Measurements from ENCODE around the gene SPO11.

The SPO11 gene

DNA sequence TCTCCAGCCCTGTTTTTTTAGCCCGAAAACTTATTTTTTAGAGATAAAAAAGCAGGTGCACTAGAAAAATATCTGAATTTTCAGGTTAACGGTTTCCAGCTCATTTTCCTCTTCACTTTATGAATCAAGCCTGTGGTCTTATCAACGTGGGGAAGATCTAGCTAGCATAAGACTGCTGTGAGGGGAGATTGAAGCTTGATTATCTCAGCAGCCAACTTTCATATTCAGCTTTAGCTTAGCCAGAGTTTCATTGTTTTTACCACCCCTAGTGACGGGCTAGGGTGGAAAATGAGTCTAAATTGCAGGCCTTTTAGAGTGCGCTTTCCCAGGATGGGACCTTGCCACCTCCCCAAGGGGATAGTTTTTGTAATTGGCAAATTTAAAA lies 49.7 kb downstream of the SPO11 start:
- DNase-seq, result no peak

DNA sequence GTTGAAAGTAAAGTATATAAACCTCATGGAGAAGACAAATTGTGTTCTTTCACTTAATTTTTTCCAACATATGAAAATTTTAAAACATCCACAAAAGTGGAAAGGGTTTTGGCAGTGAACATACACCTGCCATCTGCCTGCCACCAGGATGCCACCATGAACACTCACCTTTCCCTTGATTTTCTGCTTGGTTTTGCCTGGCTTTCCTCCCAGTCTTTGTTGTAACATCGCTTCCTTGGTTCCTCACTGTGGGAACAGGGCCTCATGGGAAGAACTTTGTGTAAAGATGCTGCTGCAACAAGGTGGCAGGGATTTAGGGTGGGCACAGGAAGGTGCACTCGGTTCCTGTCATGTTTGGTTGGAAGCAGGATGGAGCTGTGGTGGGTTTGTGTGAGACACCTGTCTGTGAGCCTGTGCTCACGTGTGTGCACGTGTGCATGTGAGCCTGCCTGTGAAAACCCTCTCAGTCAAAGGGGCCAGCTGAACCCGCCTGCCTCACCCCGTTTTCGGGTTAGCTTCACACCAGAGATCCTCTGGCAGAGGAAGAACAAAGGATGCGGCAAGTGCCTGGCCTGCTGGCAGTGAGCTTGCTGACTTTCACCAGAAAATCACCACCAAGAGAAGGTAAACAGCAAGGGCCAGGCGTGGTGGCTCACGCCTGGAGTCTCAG lies 50.6 kb downstream of the SPO11 start:
- no peak for DNase-seq

DNA sequence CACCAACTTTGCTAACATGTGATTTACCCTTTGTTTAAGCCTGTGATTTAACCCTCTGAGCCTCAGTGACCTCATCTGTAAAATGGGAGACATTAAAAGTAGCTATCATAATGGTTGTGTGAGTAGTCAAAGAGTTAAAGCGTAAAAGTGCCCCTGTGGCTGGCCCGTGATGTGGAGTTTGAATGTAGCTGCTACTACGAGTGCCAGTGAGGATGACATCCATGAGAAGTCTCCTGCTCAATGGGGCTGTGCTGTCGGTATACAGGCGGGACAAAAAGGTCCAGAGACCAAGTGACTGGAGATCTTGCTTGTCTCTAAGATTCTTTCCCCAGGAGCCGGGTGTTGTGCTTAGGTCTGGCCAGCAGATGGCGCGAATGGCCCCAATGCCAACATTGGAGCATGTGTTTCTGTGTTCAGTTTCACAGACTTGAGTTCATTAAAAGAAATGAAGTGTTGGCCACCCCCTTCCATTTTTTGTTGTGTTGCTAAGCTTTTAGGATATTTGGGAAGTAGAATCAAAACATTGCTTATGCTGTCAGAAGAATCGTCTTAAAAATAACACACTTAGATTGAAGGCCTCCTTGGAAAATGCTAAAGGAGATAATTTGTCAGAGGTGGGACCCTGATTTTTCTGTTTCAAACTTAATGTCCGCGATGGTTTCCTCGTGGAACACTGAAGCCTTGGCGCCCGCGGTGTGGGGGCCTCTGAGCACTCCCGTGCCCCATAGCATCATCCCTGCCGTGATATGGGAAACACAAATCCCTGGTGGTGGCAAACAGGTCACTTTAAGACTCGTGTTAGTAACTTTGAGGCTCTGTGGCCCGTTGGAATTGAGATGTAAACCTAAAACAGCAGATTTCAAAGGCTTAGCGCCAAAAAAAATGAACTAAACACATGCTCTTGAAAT lies 52.2 kb downstream of the SPO11 start:
- no peak for DNase-seq

DNA sequence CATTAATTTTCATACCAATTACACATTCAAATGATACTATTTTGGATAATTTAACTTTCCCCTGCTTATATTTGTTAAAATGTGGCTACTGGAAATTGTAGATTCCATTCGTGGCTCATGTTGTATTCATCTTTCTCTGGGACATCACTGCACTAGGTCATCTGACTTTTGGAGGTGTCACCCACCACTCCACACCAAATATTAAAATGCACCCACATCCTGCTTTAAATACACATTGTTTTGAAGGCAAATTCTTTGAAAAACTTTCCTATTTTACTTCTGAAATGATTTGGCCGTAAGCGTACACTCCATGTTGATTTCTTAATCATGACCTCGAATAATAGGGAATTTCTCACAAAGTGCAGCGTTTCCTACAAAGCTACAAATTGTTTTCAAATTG lies 52.9 kb downstream of the SPO11 start:
- DNase-seq, result no peak

DNA sequence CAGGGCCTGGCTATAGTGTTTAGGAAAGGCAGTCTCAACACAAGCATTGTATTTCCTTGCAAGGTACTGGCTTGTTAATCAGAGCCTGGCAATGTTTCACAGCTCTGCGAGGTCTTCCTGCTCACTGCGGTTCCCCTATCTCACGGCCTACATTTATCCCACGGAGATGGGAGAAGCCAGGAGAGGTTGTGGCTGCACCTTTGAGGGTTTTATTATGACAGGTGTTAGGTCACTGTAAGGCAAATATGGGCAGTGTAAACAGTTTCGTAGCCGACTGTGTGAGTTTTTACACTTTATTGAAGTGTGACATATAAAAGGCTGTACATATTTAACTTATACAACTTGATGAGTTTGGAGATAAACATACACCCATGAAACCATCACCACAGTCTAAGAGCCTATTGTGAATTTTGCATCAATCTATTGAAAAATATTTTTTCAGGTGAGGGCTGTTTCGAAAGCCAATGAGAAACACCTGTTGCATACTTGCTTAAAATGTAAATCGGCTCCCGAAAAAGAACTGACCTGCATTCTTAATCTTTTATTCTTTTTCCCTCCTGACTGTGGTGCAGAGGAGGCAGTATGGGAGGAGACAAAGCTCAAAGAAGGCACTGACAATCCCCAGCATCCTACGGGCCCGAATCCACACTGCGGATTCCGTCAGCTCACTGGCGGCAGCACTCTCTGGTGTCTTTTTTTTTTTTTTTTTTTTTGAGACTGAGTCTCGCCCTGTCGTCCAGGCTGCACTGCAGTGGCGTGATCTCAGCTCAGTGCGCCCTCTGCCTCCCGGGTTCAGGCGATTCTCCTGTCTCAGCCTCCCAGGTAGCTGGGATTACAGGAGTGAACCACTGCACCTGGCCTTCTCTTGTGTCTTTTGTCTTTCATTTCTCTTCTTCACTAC lies 54.1 kb downstream of the SPO11 start:
- no peak for DNase-seq

DNA sequence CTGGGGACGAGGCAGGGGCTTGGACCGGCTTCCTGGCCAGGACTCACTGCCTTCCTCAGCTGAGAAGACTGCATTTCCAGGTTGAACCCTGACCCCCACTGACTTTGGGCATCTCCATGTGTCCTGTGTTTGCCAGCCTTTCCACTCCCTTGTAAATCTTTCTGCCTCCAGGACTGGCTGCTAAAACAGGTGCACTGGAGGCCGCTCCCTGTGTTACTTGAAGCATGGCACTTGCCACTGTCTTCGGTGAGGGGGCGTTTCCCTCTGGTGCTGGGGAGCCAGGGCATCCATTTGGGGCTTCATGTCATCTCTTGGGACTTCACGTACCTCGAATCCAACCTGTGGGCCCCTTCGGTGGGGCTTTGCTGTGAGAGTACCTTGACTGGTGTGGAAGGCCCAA lies 54.9 kb downstream of the SPO11 start:
- DNase-seq, result no peak

DNA sequence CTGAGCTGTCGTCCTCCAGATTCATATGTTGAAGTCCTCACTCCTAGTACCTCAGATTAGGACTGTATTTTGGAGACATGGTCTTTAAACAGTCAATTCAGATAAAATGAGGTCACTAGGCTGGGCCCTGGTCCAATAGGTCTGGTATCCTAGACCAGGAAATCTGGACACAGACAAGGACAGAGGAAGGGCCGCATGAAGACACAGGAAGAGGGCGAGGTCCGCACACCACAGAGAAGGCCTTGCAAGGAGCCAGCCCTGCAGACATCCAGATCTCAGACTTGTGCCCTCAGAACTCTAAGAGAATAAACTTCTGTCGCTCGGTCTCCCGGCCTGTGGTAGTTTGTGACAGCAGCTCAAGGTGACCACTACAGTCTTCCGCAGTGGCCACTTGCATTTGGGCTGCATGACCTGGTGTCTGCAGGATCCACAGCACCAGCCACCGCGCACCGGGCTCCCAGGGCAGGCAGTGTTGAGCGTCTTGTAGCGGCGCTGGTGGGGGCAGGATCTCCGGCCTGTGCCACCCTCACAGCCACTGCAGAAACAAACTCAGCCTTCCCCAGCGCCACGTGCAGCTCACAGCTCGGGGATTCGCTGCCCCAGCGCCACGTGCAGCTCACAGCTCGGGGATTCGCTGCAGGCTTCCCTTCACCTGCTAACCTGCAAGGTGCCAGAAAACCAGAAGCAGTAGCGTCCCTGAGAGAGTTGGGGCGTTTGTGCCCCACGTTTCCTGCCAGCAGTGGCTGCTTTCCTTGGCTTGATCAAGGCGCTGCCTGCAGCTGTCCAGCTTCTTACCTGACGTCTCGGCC lies 55.6 kb downstream of the SPO11 start:
- no peak for DNase-seq

DNA sequence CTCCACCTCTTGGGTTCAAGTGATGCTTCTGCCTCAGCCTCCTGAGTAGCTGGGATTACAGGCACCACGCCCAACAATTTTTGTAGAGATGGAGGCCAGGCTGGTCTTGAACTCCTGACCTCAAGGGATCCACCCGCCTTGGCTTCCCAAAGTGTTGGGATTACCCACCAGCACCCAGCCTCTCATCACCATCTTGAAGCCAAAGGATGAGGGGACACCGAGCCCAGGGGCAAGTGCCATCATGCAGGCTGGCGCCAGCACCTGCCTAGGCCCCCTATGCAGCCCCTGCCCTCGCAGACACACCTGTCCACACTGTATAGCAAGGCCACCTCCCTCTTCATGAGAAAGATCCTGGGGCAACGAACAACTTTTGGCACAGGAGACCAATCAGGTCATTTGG lies 56.3 kb downstream of the SPO11 start:
- DNase-seq, result no peak

DNA sequence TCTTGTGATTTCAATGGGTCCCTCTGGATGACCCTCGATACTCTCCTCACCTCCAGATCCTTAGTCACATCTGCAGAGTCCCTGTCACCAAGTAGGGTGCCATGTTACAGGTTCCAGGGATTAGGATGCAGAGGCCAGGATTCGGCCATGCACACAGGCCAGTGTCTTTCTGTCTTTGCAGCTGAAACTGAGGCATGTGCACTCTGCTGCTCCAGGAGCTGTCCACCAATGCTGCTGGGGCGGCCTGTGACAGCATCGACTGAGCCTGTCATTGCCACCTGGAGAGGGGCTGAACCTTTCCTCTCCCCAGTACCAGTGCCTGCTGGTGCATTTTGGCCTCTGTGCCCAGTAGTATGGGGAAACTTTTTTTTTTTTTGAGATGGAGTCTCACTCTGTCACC lies 57.2 kb downstream of the SPO11 start:
- no peak for DNase-seq

DNA sequence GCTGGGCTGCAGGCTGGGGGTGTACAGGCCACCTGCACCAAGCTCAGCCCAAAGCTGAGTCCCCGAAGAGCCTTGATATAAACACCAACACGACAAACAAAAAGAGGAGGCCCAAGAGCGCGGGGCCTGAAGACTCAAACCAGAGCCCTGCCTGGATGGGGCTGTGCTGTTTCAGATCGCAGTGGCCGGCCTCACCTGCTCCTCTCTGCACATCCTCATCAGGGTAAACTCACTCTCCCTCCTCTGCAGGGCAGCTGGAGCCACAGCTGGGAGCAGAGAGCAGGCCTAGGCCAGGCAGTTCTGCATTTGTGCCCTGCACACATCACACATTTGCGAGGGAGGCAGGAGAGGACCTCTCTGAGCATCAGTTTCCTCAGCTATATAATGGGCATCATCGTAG lies 57.9 kb downstream of the SPO11 start:
- DNase-seq, result no peak

DNA sequence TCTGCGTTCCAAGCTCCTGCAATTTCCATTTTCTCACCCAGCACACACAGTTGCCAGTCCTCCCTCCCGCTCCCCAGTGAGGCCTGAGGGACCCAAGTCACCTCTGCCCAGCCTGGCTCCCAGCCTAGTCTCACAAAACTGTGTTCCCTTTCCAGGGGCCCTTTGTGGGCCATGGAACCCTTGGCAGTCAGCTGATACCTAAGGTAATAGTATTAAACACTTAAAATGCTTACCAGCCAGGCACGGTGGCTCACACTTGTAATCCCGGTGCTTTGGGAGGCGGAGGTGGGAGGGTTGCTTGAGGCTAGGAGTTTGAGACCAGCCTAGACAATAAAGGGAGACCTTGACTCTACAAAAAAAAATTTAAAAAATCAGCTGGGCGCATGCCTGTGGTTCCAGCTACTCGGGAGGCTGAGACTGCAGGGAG lies 58.4 kb downstream of the SPO11 start:
- no peak for DNase-seq

DNA sequence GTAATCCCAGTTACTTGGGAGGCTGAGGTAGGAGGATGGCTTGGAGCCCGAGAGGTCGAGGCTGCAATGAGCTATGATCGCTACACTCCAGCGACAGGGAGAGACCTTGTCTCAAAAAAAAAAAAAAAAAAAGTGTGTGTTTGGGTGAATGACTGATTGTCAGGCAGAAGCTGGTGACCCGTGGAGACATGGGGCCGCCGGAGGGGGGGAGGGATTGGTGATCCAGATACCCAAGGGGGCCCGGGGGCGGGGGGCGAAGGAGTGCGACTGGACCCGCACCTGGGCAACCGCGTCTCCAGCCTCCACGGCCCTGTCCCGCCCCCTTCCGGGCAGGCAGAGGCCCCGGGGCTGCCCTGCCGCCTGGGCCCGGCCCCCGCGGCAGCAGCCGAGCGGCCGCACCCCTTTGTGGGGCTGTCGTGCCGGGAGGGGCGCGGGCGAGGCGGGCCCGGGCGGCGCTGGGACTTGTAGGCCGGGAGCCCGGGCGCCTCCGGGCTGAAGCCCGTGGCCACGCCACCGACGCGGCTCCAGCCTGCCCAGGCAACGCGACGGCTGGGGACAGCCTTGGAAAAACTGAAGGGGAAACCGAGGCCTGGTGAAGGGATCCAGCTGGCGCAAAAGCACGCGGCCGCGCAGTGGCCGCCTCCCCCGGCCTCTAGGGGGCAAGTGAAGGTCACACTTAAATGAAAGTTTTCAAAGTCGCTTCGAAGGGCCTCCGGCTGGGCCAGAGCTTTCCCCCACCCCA lies 59.5 kb downstream of the SPO11 start:
- no peak for DNase-seq

DNA sequence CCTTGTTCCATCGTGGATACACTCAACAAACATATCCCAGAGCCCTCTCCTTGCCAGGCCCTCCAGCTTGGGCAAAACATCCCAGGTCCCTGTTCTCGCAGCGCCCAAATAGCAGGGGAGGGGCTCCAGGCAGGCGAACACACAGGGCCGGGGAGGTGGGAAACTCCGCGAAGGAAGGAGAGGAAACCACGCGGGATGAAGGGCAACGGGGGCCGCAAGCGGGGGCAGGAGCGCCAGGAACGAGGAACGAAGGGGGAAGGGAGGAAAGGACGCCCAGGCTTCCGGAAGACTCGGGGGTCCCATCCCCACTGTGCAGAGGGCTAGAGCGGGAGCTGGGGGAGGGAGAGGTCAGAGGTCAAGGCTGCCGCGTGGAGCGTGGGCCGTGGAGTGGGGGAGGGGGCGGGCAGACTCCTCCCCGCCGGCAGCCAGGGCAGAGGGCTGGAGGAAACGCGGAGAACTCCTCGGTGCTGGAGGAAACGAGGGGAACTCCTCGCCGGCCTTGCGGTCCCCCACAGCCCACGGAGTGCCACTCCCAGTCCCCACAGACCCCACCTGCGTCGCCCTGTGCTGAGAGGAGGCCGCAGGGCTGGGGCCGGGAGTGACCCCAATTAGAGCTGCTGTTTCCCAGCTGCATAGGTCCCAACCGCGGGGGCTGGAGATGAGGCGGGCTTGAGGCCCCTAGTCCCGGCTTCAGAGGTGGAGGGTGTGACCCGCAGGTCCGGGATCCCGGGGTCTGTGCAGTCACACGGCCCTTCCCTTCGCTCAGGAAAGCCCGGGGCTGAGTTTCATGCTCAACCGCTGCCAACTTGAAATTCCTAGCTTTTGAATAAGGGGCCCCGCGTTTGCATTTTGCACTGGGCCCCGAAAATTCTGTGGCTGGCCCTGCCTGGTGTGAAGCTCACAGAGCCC lies 60.3 kb downstream of the SPO11 start:
- DNase-seq, result no peak

DNA sequence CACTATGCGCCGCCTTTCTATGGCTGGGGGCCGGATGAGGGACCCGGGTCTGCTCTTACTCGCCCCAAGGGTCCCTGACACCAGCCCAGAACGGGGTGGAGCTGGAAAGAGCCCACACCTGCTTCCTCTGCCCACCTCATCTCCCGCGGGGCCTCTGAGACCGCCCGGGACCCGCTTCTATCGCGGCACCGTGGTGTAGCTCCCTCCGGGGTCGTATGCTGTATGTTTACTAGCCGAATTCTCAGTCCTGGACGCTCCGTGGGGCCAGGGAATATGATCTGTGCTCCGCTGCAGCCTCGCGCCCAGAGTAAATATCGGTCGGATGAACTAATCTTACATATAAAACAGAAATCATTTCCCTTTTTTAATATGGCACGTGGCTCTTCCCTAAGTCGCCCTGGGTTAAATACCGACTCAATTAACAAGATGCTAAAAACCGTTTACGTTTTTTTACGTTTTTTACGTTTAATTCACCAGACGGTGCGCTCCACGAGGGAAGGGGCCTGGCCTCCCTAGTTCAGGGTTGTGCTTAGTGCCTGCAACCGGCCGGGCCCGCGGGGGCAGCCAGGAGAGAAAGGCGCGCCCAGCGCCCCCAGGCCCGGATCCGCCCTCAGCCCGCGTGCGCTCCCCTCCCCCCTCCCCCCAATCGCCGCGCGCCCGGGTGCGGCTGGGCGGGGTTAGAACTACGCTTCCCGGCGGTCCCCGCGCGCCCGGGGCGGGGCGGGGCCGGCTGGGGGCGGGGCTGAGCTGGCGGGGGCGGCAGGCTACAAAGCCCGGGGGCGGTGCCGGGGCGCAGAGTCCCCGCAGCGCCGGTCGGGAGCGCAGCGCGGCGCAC lies 61.2 kb downstream of the SPO11 start, which contains the start of gene RBM38:
Gene RBM38, plus strand, starts transcription at position 793 of the 835 bp plus-strand sequence. CDS start 186 bp downstream, outside the sequence.
- DNase-seq, result no peak

DNA sequence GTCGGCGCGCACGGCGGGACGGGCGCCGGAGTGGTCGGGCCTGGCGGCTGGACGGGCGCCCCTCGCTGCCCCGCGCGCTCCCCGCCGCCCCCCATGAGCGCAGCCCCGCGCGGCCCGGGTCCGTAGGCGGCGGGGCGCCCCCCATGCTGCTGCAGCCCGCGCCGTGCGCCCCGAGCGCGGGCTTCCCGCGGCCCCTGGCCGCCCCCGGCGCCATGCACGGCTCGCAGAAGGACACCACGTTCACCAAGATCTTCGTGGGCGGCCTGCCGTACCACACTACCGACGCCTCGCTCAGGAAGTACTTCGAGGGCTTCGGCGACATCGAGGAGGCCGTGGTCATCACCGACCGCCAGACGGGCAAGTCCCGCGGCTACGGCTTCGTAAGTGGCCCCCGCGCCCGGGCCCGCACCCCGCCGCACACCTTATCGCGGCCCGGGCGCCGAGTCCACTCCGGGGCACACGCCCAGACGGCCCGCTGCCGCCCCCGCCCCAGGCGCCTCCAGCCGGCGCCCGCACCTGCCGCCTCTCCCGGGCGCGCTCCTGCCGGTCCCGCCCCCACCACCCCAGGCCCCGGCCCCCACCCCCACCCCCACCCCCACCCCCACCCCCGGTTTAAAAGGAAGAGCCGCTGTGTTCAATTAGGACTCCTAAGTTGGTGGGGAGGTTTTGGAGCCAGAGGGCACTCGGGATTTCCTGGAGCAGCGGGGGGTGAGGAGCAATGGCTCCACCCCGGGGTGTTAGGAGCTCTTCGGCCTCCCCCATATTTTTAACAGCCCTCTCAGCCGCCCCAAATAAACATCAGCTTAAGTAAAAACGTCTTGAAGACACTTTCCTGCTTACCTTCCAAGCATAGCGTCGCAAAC lies 62.1 kb downstream of the SPO11 start:
- DNase-seq, result no peak

DNA sequence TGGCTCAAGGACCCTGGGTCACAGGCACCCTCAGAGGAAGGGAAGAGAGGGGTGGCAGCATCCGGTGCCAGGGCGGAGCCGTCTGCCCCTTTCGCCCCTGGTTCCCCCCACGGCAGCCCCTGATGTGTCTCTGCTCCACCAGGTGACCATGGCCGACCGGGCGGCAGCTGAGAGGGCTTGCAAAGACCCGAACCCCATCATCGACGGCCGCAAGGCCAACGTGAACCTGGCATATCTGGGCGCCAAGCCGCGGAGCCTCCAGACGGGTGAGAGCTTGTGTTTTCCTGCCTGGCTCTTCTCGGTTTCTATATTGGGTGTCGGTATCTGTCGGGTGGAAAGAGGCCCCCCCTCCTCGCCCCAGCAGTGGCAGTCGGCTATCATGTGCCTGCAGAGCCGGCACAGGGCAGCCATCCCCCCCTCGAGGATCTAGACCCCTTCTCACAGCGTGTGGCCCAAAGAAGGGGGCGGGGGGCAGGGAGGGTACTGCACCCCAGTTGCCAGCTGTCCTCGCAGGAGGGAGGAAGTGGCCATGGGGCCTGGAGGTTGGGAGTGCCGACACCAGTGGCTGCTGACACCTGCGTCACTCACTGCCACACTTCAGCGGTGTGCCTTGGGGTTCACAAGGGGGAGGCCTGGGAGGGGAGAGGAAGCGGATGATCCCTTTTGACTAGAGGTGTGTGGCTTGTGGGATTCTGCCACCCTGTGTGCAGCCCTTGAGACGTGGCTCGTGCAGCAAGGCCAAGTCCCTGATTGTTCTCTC lies 63.1 kb downstream of the SPO11 start:
- no peak for DNase-seq
